Upper lobe of left lung (tissue), 6 donors: ENCODE data around the gene GRB10. TPM values are rescaled to one million over a fixed set of nuclear protein-coding genes. Genes with fewer than 3 reads are reported as not detected.
"Not testable (repeated sequence)": the region's sequence is repeated elsewhere in the genome, so short reads cannot be mapped to it uniquely, and the experiment has no call there.

Experiments
- ATAC-seq, 2 donors: fragments of 200-7000 bp; cut with Tn5 transposase; one replicate each; pipeline ENCODE4 v1.9.1; 2022; ENCODE audit warnings: mild to moderate bottlenecking in 2 of 2, moderate library complexity in 2 of 2; ENCODE audit not compliant: low FRiP score in 2 of 2
- DNase-seq, 2 donors: peaks; one replicate each; pipeline ENCODE4 v3.0.0-alpha.2; 2019 to 2020
- H3K27ac ChIP-seq, 4 donors: fragments of 200-600 bp; sonication (generic); one replicate each; pipeline ENCODE4 v1.5.1; 2016 to 2019
- H3K27me3 ChIP-seq, 4 donors: fragments of 200-600 bp; sonication (generic); one replicate each; pipeline ENCODE4 v1.5.1; 2017 to 2019
- H3K36me3 ChIP-seq, 4 donors: fragments of 200-600 bp; sonication (generic); one replicate each; pipeline ENCODE4 v1.5.1; 2016 to 2019
- H3K4me1 ChIP-seq, 4 donors: fragments of 200-600 bp; sonication (generic); one replicate each; pipeline ENCODE4 v1.5.1; 2018 to 2019
- H3K4me3 ChIP-seq, 4 donors: fragments of 200-600 bp; sonication (generic); one replicate each; pipeline ENCODE4 v1.5.1; 2017 to 2019; ENCODE audit warnings: mild to moderate bottlenecking in 2 of 4, moderate library complexity in 1 of 4
- H3K9me3 ChIP-seq, 4 donors: fragments of 200-600 bp; sonication (generic); one replicate each; pipeline ENCODE4 v1.5.1; 2018 to 2019
- CTCF ChIP-seq, 6 experiments: fragments of 450-650 bp in 4 of 6; fragments of 200-600 bp in 2 of 6; sonication (generic) in 2 of 6; IDR thresholded peaks; one replicate each; pipeline ENCODE4 v1.5.1; 2016 to 2019; ENCODE audit warnings: antibody characterized with exemption in 6 of 6
- EP300 ChIP-seq, 4 donors: sonication (generic); formaldehyde crosslinking; IDR thresholded peaks; one replicate each; pipeline ENCODE4 v1.5.1; 2017; ENCODE audit warnings: antibody characterized with exemption in 4 of 4, control low read depth in 2 of 4
- POLR2A ChIP-seq, 4 donors: fragments of 450-650 bp; IDR thresholded peaks; one replicate each; pipeline ENCODE4 v1.5.1; 2016 to 2017; ENCODE audit warnings: antibody characterized with exemption in 4 of 4, mild to moderate bottlenecking in 2 of 4
- POLR2AphosphoS5 ChIP-seq, 2 donors: sonication (generic); formaldehyde crosslinking; IDR thresholded peaks; one replicate each; pipeline ENCODE4 v1.5.1; 2017; ENCODE audit warnings: antibody characterized with exemption in 2 of 2
- WGBS, 2 donors: methylation state at CpG; one replicate each; pipeline ENCODE4 v1.1.5; 2017 to 2018; 5-methylcytosine and 5-hydroxymethylcytosine counted together
- total RNA-seq, 6 donors: library from RNA; depleted of rRNA in 4 of 6; stranded (reverse); fragments of >200 nt in 4 of 6; gene quantifications; one replicate each; pipeline versions ENCODE4 v1.1.0 to v1.2.1, GENCODE V29; 2016 to 2021
- donor health status: DM: no; HTN: no; CAD: no; lungs with moderate emphysema.
- donor health status: DM: no; HTN: yes; CAD: no; lungs with severe emphysema.

The GRB10 gene
- total RNA-seq, 6 donors from 2014 or later: 32.8 to 92.2 (median 46.5) TPM

- no peak for TF ChIP-seq EP300 (IDR thresholded peaks at IDR 0.05)
- no peak for TF ChIP-seq POLR2AphosphoS5 (IDR thresholded peaks at IDR 0.05)
- no peak for TF ChIP-seq CTCF (IDR thresholded peaks at IDR 0.05)
- TF ChIP-seq POLR2A (IDR thresholded peaks at IDR 0.05): no peak
- no peak for DNase-seq
- ATAC-seq: peak in 1 of 2 donors; percentile 13
Observed at GRCh38 chr7:50775836-50776235, 6.9 kb downstream of the GRB10 start.

GRCh38 chr7:50775231-50775630 lies 7.5 kb downstream of the GRB10 start:
- Histone ChIP-seq H3K27ac (no peak overlapping the region), H3K36me3 (no peaks in the 10 kb centered on the region), H3K4me3 (no peak overlapping the region), H3K27me3 (no peaks in the 10 kb centered on the region), H3K9me3 (no peaks in the 10 kb centered on the region), H3K4me1 (peaks cover 3 to 19% (median 9%) of the 10 kb centered on the region in 4 donors)
- 87 to 100% methylated on average over 2 to 3 of the region's 3 CpGs for WGBS, 2 donors
- ATAC-seq (peak; percentile 31 to 32), DNase-seq (no peak)
- TF ChIP-seq EP300 (IDR thresholded peaks at IDR 0.05) (no peak), POLR2AphosphoS5 (IDR thresholded peaks at IDR 0.05) (no peak), CTCF (IDR thresholded peaks at IDR 0.05) (no peak), POLR2A (IDR thresholded peaks at IDR 0.05) (no peak)

More at GRCh38 chr7:50775836-50776235, 6.9 kb downstream of the GRB10 start:
- Histone ChIP-seq H3K27ac (no peak overlapping the region), H3K27me3 (no peaks in the 10 kb centered on the region), H3K36me3 (no peaks in the 10 kb centered on the region), H3K4me1 (peaks cover 7 to 19% (median 12%) of the 10 kb centered on the region in 4 donors), H3K9me3 (no peaks in the 10 kb centered on the region), H3K4me3 (no peak overlapping the region)
- 43 to 65% methylated on average over 1 of the region's 1 CpG for WGBS, 2 donors

GRCh38 chr7:50774319-50774718 lies 8.4 kb downstream of the GRB10 start:
- no peak for ATAC-seq
- H3K4me3 ChIP-seq: no peak overlapping the region
- WGBS, 2 donors: 92 to 95% methylated on average over 1 of the region's 1 CpG

DNA sequence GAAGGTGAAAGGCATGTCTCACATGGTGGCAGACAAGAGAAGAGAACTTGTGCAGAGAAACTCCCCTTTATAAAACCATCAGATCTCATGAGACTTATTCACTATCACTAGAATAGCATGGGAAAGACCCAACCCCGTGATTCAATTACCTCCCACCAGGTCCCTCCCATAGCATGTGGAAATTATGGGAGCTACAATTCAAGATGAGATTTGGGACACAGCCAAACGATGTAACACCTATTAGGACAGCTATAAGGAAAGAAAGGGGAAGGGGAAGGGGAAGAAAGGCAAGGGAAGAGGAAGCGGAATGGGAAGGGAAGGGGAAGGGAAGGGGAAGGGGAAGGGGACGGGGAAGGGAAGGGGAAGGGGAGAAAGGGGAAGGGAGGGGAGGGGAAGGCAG lies 9.6 kb downstream of the GRB10 start:
- H3K4me3 ChIP-seq, H3K9me3 ChIP-seq, DNase-seq, H3K27me3 ChIP-seq, ATAC-seq, H3K4me1 ChIP-seq, H3K27ac ChIP-seq, H3K36me3 ChIP-seq: not testable (repeated sequence)
- 86% methylated on average over 3 to 4 of the region's 4 CpGs for WGBS, 2 donors

More at GRCh38 chr7:50774319-50774718, 8.4 kb downstream of the GRB10 start:
- Histone ChIP-seq H3K27me3 (no peaks in the 10 kb centered on the region), H3K4me1 (peaks cover 0 to 17% (median 2%) of the 10 kb centered on the region in 4 donors), H3K9me3 (no peaks in the 10 kb centered on the region), H3K27ac (no peak overlapping the region), H3K36me3 (no peaks in the 10 kb centered on the region)
- TF ChIP-seq EP300 (IDR thresholded peaks at IDR 0.05) (no peak), CTCF (IDR thresholded peaks at IDR 0.05) (no peak), POLR2A (IDR thresholded peaks at IDR 0.05) (no peak), POLR2AphosphoS5 (IDR thresholded peaks at IDR 0.05) (no peak)
- no peak for DNase-seq

DNA sequence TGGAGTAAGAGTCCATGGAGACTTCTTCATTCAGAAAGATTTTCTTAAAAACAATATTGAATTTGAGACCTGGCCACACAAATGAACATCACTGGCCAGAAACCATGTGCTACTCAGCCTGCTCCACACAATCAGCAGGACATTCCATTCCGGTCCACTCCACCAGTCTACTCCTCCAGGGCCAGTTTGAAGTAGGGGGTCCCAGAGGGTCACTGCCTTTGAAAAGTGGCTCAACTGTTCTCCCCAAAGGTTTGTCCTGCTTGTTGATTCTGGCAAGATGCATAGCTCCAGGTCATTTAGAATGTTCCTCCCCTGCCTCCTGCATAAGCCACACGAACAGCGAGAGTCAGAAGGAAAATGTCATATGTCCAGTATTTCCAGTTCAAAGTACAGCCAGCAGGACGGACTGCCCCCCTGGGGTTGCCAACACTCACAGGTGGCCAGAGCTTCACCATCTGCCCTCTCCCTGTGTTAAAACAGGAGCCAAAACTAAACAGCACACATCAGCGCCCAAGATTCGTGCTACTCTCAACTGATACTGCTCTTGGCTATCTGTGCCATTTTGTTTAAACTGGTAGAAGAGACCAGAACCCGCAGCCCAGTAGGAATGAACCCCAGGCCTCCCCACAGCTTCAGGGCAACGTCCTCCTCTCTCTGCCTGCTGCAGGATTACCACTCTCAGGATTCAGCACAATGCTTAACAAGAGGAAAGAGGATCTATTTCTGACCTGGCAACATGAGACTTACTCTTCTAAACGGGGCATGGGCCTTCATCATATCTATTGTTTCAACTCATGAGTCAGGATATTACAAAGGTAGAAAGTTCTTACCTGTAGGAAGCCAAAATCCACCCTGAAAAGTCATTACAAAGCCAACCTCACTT lies 11.3 kb downstream of the GRB10 start:
- DNase-seq: no peak
- Histone ChIP-seq H3K27me3 (no peaks in the 10 kb centered on the region), H3K27ac (no peak overlapping the region), H3K9me3 (no peaks in the 10 kb centered on the region), H3K4me3 (no peak overlapping the region), H3K36me3 (no peaks in the 10 kb centered on the region), H3K4me1 (peaks cover 0 to 9% (median 1%) of the 10 kb centered on the region in 4 donors)
- whole genome bisulfite sequencing, 2 donors: 78 to 82% methylated on average over 9 of the region's 9 CpGs
- TF ChIP-seq EP300 (IDR thresholded peaks at IDR 0.05) (no peak), POLR2A (IDR thresholded peaks at IDR 0.05) (no peak), POLR2AphosphoS5 (IDR thresholded peaks at IDR 0.05) (no peak)
- no peak for ATAC-seq
